ENCODE measurements around the gene ASMTL. TPM values are rescaled to one million over a fixed set of nuclear protein-coding genes. Genes with fewer than 3 reads are reported as not detected.
"Not testable (repeated sequence)": the region's sequence is repeated elsewhere in the genome, so short reads cannot be mapped to it uniquely, and the experiment has no call there.

Gene ASMTL
- total RNA-seq, 1 donor from 2014 or later = 4.7 TPM

DNA sequence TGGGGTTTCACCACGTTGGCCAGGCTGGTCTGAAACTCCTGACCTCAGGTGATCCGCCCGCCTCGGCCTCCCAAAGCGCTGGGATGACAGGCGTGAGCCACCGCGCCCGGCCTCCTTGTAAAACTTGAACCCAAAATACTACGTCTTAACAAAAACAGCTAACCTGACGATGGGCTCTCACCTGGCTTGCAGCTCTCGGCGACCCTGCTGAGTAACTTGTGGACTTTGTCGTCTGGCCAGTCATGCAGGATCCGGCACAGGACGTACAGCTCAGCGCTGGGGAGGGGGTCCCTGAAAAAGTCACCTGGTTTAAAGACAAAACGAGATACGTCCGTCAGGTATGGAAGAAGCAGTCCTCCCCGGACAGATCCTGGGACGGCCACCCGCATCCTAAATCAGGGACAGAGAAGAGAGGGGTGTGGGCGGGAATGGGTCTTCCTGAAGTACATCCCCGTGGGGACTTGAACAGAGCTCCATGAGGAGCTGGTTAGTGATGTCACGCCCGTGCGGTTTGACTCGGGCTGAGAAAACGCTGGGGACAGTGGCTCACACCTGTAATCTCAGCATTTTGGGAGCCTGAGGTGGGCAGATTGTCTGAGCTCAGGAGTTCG, 40.1 kb downstream of the ASMTL start:
- FAIRE-seq (no peak), DNase-seq (ENCODE audit: low read depth) (no peak)
- Histone ChIP-seq H3K36me3 (ENCODE audit: control insufficient read depth, insufficient read depth, low read length) (peaks cover 5% of the 10 kb centered on the region), H3K27me3 (ENCODE audit: control insufficient read depth, insufficient read depth, low read length) (no peaks in the 10 kb centered on the region), H3K4me3 (ENCODE audit: low read depth, low read length) (no peak overlapping the region)
- TF ChIP-seq, protein P1, sequence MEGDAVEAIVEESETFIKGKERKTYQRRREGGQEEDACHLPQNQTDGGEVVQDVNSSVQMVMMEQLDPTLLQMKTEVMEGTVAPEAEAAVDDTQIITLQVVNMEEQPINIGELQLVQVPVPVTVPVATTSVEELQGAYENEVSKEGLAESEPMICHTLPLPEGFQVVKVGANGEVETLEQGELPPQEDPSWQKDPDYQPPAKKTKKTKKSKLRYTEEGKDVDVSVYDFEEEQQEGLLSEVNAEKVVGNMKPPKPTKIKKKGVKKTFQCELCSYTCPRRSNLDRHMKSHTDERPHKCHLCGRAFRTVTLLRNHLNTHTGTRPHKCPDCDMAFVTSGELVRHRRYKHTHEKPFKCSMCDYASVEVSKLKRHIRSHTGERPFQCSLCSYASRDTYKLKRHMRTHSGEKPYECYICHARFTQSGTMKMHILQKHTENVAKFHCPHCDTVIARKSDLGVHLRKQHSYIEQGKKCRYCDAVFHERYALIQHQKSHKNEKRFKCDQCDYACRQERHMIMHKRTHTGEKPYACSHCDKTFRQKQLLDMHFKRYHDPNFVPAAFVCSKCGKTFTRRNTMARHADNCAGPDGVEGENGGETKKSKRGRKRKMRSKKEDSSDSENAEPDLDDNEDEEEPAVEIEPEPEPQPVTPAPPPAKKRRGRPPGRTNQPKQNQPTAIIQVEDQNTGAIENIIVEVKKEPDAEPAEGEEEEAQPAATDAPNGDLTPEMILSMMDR (IDR thresholded peaks at IDR 0.05; ENCODE audit: insufficient read depth, low read length, severe bottlenecking) = no peak

DNA sequence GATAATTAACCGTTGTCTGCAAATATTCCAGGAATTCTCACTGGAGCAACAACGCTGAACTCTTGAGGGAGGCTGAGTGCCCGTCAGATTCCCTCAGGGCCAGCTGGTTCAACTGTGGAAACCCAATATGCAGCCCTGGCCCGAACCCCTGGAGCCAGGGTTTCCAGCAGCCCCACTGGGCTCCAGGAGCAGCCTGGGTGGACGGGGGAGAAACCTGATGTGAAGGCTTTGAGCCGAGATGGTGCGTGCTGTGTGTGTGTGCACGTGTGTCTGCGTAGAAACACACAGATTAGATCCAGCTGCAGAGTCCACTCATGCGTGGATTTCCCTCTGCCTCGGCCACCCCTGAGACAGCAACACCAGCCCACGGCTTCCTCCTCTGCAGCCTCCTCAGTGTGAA, 41.4 kb downstream of the ASMTL start:
- DNase-seq (ENCODE audit: low read depth) (no peak), FAIRE-seq (no peak)
- Histone ChIP-seq H3K27me3 (ENCODE audit: control insufficient read depth, insufficient read depth, low read length) (no peaks in the 10 kb centered on the region), H3K36me3 (ENCODE audit: control insufficient read depth, insufficient read depth, low read length) (peaks cover 5% of the 10 kb centered on the region), H3K4me3 (ENCODE audit: low read depth, low read length) (no peak overlapping the region)
- TF ChIP-seq, protein P1 (IDR thresholded peaks at IDR 0.05; ENCODE audit: insufficient read depth, low read length, severe bottlenecking) = no peak

DNA sequence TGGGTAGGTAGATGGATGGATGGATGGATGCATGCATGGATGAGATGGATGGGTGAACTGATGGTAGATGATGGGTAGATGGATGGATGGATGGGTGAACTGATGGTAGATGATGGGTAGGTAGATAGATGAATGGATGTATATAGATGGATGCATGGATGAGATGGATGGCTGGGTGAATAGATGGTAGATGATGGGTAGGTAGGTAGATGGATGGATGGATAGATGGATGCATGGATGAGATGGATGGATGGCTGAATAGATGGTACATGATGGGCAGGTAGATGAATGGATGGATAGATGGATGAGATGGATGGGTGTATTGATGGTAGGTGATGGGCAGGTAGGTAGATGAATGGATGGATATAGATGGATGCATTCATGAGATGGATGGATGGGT, 45.7 kb downstream of the ASMTL start:
- DNase-seq (ENCODE audit: low read depth) (no peak), FAIRE-seq (no peak)
- no peak overlapping the region for H3K4me3 ChIP-seq (ENCODE audit: low read depth, low read length)
- TF ChIP-seq, protein P1 (IDR thresholded peaks at IDR 0.05; ENCODE audit: insufficient read depth, low read length, severe bottlenecking) = no peak
- no peaks in the 10 kb centered on the region for H3K27me3 ChIP-seq (ENCODE audit: control insufficient read depth, insufficient read depth, low read length)
- H3K36me3 ChIP-seq (ENCODE audit: control insufficient read depth, insufficient read depth, low read length) = peaks cover 3% of the 10 kb centered on the region

DNA sequence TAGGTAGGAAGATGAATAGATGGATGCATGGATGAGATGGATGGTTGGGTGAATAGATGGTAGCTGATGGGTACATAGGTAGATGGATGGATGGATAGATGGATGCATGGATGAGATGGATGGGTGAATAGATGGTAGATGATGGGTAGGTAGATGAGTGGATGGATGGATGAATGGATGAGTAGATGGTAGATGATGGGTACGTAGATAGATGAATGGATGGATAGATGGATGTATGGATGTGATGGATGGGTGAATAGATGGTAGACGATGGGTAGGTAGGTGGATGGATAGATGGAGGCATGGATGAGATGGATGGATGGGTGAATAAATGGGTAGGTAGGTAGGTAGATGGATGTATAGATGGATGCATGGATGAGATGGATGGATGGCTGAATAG, 46.9 kb downstream of the ASMTL start:
- not testable (repeated sequence) for FAIRE-seq; DNase-seq (ENCODE audit: low read depth); H3K36me3 ChIP-seq (ENCODE audit: control insufficient read depth, insufficient read depth, low read length); H3K4me3 ChIP-seq (ENCODE audit: low read depth, low read length); H3K27me3 ChIP-seq (ENCODE audit: control insufficient read depth, insufficient read depth, low read length)

DNA sequence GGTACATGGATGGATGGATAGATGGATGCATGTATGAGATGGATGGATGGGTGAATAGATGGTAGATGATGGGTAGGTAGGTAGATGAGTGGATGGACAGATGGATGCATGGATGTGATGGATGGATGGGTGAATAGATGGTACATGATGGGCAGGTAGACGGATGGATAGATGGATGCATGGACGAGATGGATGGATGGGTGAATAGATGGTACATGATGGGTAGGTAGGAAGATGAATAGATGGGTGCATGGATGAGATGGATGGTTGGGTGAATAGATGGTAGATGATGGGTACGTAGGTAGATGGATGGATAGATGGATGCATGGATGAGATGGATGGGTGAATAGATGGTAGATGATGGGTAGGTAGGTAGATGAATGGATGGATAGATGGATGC, 48.8 kb downstream of the ASMTL start:
- not testable (repeated sequence) for H3K36me3 ChIP-seq (ENCODE audit: control insufficient read depth, insufficient read depth, low read length); DNase-seq (ENCODE audit: low read depth); FAIRE-seq; H3K4me3 ChIP-seq (ENCODE audit: low read depth, low read length); H3K27me3 ChIP-seq (ENCODE audit: control insufficient read depth, insufficient read depth, low read length)

DNA sequence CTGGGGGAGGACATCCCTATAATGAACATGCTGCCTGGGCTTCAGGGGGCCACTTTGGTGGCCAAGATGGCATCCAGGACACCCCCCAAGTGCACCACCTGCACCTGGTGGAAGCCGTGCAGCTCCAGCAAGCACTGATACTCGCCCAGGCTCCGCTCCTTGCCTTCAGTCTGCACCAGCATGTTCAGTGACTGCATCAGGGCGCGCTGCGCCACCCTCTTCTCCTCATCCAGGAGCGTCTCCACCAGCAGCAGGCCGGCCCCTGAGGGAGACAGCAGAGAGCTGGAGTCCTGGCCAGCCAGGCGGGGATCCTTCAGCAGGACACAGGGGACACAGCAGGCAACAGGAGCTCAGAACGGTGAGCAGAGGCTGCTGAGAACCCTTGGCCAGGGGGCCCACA, 49.5 kb downstream of the ASMTL start:
- Histone ChIP-seq H3K4me3 (ENCODE audit: low read depth, low read length) (no peak overlapping the region), H3K36me3 (ENCODE audit: control insufficient read depth, insufficient read depth, low read length) (peaks cover 4% of the 10 kb centered on the region), H3K27me3 (ENCODE audit: control insufficient read depth, insufficient read depth, low read length) (no peaks in the 10 kb centered on the region)
- DNase-seq (ENCODE audit: low read depth) (no peak), FAIRE-seq (no peak)
- TF ChIP-seq, protein P1 (IDR thresholded peaks at IDR 0.05; ENCODE audit: insufficient read depth, low read length, severe bottlenecking) = no peak
